ENCODE results near the gene MCRS1. TPM values are rescaled to one million over a fixed set of nuclear protein-coding genes. Genes with fewer than 3 reads are reported as not detected.

The MCRS1 gene
- total RNA-seq, 1 experiment from 2014 or later = 28.6 TPM

DNA sequence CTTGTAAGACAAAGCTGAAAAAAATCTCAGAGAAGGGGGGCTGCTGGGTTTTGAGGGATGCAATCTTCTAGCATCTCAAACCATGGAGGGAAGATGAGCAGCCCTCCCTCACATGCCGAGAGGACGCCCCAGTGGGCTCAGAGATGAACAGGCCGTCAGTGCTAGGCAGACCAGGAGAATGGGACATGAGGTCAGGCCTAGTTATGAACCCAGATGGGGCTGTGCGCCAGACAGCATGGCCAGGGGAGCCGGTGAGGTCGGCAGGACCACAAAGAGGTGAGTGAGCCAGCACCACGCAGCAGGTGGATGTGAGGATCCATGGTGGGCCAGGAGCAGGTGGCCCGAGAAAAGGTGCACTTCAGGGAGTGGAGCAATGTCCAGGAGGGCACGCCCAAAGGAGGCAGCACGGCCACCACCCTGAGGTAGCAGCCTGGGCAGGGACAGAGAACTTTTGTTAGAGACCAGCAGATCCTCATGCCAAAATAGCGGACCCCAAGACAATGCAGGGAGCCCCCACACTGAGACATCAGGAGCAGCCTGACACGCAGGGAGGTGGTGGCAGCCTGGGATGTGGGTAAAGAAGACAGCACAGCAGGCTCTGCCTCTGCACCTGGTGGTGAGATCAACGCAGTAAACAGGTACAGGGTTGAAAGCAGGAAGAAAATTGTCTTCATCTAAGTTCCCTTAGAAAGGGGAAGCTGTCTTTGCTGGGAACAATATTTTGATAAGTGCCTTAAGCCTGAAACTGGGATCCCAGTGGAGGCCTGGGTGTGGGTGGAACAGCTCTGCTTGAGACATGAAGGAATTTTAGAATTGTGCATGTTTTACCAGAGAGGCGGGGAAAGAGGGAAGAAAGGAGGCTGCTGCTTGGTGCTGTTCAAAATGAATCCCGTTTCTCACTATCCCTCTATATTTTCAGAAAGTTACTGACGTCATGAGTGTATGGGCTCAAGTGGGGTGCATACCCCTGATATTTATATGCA lies 17.8 kb upstream of the MCRS1 start:
- H3K4me1 ChIP-seq (ENCODE audit: low read length) = 0 out of 2 replicates have a peak, but pooled peaks cover 2% of the 10 kb centered on the region
- no peak overlapping the region for H3K9ac ChIP-seq (ENCODE audit: low read length)
- peaks cover 8% of the 10 kb centered on the region for H3K36me3 ChIP-seq (ENCODE audit: insufficient read depth, low read length)
- H3K9me2 ChIP-seq (replicated peaks; ENCODE audit: insufficient read depth, low read length) = no peaks in the 10 kb centered on the region
- no peak overlapping the region for H3K27ac ChIP-seq (ENCODE audit: low read length)
- peaks cover 9% of the 10 kb centered on the region; the same call in 1 of the 2 replicates for H3K79me2 ChIP-seq (ENCODE audit: low read length)
- no peak overlapping the region for H2AFZ ChIP-seq (ENCODE audit: low read length)
- H3K4me3 ChIP-seq (ENCODE audit: low read length) = no peak overlapping the region
- no peak overlapping the region for H3K4me2 ChIP-seq (ENCODE audit: low read depth, low read length, poor library complexity, severe bottlenecking)
- H3K9me3 ChIP-seq (ENCODE audit: low read length) = no peaks in the 10 kb centered on the region
- no peaks in the 10 kb centered on the region for H4K20me1 ChIP-seq (ENCODE audit: insufficient read depth, low read depth, low read length)
- no peaks in the 10 kb centered on the region for H3K27me3 ChIP-seq (ENCODE audit: low read length)
- DNase-seq = no peak

DNA sequence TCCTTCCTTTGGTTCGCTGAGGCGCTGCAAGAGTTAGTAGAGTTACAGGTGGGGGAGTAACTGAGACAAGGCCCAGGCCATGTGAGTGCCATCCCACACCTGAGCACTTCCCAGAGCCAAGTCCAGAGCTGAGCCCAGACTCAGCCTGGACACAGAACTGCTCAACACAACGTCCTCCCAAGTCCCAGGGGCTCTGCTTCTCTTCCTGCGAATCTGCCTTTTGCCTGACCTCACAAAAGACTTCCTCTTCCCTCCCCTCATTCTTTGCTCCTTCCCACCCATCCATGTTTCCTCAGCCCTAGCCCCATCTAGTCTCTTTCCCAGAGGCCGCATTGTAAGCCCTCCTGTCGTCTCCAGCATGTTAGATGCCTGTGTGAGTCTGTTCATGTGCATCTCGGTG lies 16.6 kb upstream of the MCRS1 start:
- H3K4me3 ChIP-seq (ENCODE audit: low read length) = no peak overlapping the region
- no peaks in the 10 kb centered on the region; the same call in 1 of the 2 replicates for H3K36me3 ChIP-seq (ENCODE audit: insufficient read depth, low read length)
- DNase-seq = no peak
- no peaks in the 10 kb centered on the region for H3K27me3 ChIP-seq (ENCODE audit: low read length)
- no peaks in the 10 kb centered on the region for H3K9me2 ChIP-seq (replicated peaks; ENCODE audit: insufficient read depth, low read length)
- H3K9ac ChIP-seq (ENCODE audit: low read length) = no peak overlapping the region
- H2AFZ ChIP-seq (ENCODE audit: low read length) = no peak overlapping the region
- H3K79me2 ChIP-seq (ENCODE audit: low read length) = peaks cover 13% of the 10 kb centered on the region; the same call in 1 of the 2 replicates
- no peak overlapping the region for H3K27ac ChIP-seq (ENCODE audit: low read length)
- H3K9me3 ChIP-seq (ENCODE audit: low read length) = no peaks in the 10 kb centered on the region
- H4K20me1 ChIP-seq (ENCODE audit: insufficient read depth, low read depth, low read length) = no peaks in the 10 kb centered on the region
- no peak overlapping the region for H3K4me2 ChIP-seq (ENCODE audit: low read depth, low read length, poor library complexity, severe bottlenecking)
- H3K4me1 ChIP-seq (ENCODE audit: low read length) = peaks cover 6% of the 10 kb centered on the region; the same call in 1 of the 2 replicates

DNA sequence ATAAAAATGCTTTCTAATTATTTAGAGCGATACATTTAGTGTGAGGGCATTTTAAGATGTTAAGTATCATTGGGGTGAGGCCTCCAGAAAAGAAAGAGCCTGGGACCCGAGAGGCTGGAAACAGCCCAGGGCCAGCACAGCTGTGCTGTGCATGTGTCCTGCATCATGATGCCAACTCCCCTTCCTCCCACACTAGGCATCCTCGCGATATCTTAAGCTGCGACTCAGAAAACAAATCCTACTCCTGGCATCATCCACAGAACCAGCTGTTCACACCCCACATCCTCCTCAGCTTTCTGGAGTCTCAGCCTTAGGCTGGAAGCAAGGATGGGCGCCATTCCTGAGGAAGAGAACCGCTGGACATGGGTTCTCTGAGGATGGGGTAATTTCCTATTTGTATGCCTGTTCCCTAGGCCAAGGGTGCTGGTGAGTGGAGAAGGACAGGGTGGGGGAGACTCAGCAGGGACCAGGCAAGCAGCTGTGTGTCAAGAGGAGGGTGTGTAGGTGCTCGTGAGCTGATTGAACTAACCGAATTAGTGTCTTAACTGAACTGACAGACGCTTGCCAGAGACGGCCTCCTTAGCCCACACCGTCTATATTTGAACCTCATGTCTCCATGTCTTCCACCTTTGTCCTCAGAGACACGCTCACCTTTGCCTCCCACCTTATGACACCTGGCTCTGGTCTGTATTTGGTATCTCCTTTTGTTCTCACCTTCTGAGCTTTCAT lies 15.6 kb upstream of the MCRS1 start:
- no peak overlapping the region for H3K4me3 ChIP-seq (ENCODE audit: low read length)

DNA sequence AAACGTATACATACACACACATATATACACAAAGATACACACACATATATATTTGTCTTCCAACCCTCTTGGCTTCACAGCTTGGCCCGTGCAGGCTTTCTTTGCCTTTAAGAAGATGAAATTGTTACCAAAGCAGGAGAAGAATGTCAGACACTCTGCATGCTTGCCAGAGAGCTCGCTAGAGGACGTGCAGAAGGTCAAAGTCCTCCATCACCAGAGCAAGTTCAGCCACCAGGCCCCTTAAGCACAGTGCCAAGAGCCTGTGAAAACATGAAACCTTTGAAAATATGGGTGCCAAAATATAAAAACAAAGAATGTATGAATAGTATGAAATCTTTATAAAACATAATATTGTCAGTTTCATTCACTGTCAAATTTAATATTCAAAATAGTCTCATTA lies 14.9 kb upstream of the MCRS1 start:
- Histone ChIP-seq H3K4me3 (ENCODE audit: low read length) (no peak overlapping the region), H3K4me1 (ENCODE audit: low read length) (peaks cover 6% of the 10 kb centered on the region; the same call in 1 of the 2 replicates), H3K79me2 (ENCODE audit: low read length) (peaks cover 17% of the 10 kb centered on the region; the same call in 1 of the 2 replicates), H2AFZ (ENCODE audit: low read length) (no peak overlapping the region), H3K4me2 (ENCODE audit: low read depth, low read length, poor library complexity, severe bottlenecking) (no peak overlapping the region), H3K9me2 (replicated peaks; ENCODE audit: insufficient read depth, low read length) (no peaks in the 10 kb centered on the region), H3K27me3 (ENCODE audit: low read length) (no peaks in the 10 kb centered on the region), H4K20me1 (ENCODE audit: insufficient read depth, low read depth, low read length) (no peaks in the 10 kb centered on the region), H3K9me3 (ENCODE audit: low read length) (no peaks in the 10 kb centered on the region), H3K36me3 (ENCODE audit: insufficient read depth, low read length) (no peaks in the 10 kb centered on the region; the same call in 1 of the 2 replicates), H3K9ac (ENCODE audit: low read length) (no peak overlapping the region), H3K27ac (ENCODE audit: low read length) (no peak overlapping the region)
- DNase-seq = no peak

More for the DNA sequence above, 15.6 kb upstream of the MCRS1 start:
- H3K4me1 ChIP-seq (ENCODE audit: low read length) = peaks cover 6% of the 10 kb centered on the region; the same call in 1 of the 2 replicates
- no peaks in the 10 kb centered on the region for H3K9me2 ChIP-seq (replicated peaks; ENCODE audit: insufficient read depth, low read length)
- H3K27me3 ChIP-seq (ENCODE audit: low read length) = no peaks in the 10 kb centered on the region
- H3K4me2 ChIP-seq (ENCODE audit: low read depth, low read length, poor library complexity, severe bottlenecking) = no peak overlapping the region
- H3K9me3 ChIP-seq (ENCODE audit: low read length) = no peaks in the 10 kb centered on the region
- H3K79me2 ChIP-seq (ENCODE audit: low read length) = peaks cover 13% of the 10 kb centered on the region; the same call in 1 of the 2 replicates
- no peaks in the 10 kb centered on the region; the same call in 1 of the 2 replicates for H3K36me3 ChIP-seq (ENCODE audit: insufficient read depth, low read length)
- H3K27ac ChIP-seq (ENCODE audit: low read length) = no peak overlapping the region
- DNase-seq = no peak
- no peaks in the 10 kb centered on the region for H4K20me1 ChIP-seq (ENCODE audit: insufficient read depth, low read depth, low read length)
- no peak overlapping the region for H3K9ac ChIP-seq (ENCODE audit: low read length)
- H2AFZ ChIP-seq (ENCODE audit: low read length) = no peak overlapping the region

DNA sequence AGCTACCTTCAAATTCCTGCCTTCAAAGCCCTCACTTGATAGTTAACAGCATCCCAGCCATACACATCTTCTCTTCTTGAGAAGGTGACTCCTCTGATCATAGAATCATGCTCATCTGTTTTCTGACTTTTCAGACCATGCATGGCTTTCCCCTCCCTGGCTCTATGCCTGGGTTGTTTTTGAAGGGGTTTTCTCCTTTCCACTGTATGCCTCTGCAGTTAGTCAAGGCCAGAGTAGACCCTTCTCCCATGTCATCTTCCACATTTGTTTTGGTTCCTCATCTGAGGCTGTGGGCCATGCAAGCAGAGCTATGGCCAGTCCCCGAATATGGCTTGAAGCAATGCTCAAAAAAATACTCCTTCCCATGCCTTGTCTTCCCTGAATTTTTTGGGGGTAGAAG lies 14.3 kb upstream of the MCRS1 start:
- H3K9me2 ChIP-seq (replicated peaks; ENCODE audit: insufficient read depth, low read length) = no peaks in the 10 kb centered on the region
- H3K79me2 ChIP-seq (ENCODE audit: low read length) = peaks cover 17% of the 10 kb centered on the region; the same call in 1 of the 2 replicates
- no peak for DNase-seq
- H3K4me2 ChIP-seq (ENCODE audit: low read depth, low read length, poor library complexity, severe bottlenecking) = no peak overlapping the region
- no peaks in the 10 kb centered on the region for H3K9me3 ChIP-seq (ENCODE audit: low read length)
- no peaks in the 10 kb centered on the region for H4K20me1 ChIP-seq (ENCODE audit: insufficient read depth, low read depth, low read length)
- H3K4me1 ChIP-seq (ENCODE audit: low read length) = peaks cover 6% of the 10 kb centered on the region; the same call in 1 of the 2 replicates
- no peak overlapping the region for H2AFZ ChIP-seq (ENCODE audit: low read length)
- H3K9ac ChIP-seq (ENCODE audit: low read length) = no peak overlapping the region
- H3K4me3 ChIP-seq (ENCODE audit: low read length) = no peak overlapping the region
- H3K27me3 ChIP-seq (ENCODE audit: low read length) = no peaks in the 10 kb centered on the region
- H3K27ac ChIP-seq (ENCODE audit: low read length) = no peak overlapping the region
- no peaks in the 10 kb centered on the region; the same call in 1 of the 2 replicates for H3K36me3 ChIP-seq (ENCODE audit: insufficient read depth, low read length)

DNA sequence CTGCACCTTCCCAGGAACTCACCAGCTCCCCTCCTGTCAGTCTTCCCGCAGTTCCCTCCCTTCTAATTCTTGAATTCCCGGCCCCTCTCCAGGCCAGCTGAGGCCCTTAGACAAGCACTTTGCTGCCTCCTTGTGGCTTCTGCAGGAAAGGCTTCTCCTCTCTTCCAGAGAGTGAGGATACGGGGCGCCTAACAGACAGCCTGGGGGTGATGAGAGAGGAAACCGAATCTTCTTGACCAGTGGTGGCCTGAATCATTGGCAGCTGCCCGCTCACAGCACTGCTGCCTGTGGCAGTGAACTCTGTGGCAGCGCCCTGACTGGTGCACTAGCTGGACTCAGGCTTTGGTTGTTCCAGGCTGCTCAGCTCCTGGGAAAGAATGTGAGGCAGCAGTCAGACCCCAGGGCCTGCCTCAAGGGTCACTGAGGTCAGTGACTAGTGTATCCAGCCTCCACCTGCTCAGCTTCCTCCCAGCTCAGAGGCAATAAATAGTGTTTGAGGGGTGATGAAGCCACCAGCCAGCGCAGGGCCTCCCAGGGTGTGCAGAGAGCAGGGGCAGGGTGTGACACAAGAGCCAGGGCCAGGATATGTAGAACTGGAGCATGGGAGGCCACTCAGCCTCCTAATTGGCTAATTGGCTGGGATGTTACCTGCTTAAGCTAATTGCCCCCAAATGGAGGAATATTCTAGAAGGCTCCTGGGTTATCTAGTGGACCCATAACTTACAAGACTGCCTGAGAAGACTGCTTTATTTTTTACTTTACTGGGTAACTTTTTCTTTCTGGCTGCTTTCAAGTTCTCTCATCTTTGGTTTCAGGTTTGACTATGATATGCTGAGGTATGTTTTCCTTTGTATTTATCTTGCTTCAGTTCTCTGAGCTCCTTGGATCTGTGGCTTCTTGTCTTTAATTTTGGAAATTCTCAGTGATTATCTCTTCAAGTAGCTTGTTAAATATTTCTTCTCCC lies 12.9 kb upstream of the MCRS1 start:
- H3K9me2 ChIP-seq (replicated peaks; ENCODE audit: insufficient read depth, low read length) = no peaks in the 10 kb centered on the region
- H3K27ac ChIP-seq (ENCODE audit: low read length) = no peak overlapping the region
- H3K36me3 ChIP-seq (ENCODE audit: insufficient read depth, low read length) = no peaks in the 10 kb centered on the region; the same call in 1 of the 2 replicates
- H3K9me3 ChIP-seq (ENCODE audit: low read length) = no peaks in the 10 kb centered on the region
- H4K20me1 ChIP-seq (ENCODE audit: insufficient read depth, low read depth, low read length) = no peaks in the 10 kb centered on the region
- H2AFZ ChIP-seq (ENCODE audit: low read length) = no peak overlapping the region
- DNase-seq = peak; percentile 80
- no peak overlapping the region for H3K4me3 ChIP-seq (ENCODE audit: low read length)
- H3K4me1 ChIP-seq (ENCODE audit: low read length) = peaks cover 6% of the 10 kb centered on the region; the same call in 1 of the 2 replicates
- no peak overlapping the region for H3K9ac ChIP-seq (ENCODE audit: low read length)
- peaks cover 17% of the 10 kb centered on the region; the same call in 1 of the 2 replicates for H3K79me2 ChIP-seq (ENCODE audit: low read length)
- H3K27me3 ChIP-seq (ENCODE audit: low read length) = no peaks in the 10 kb centered on the region
- H3K4me2 ChIP-seq (ENCODE audit: low read depth, low read length, poor library complexity, severe bottlenecking) = no peak overlapping the region

DNA sequence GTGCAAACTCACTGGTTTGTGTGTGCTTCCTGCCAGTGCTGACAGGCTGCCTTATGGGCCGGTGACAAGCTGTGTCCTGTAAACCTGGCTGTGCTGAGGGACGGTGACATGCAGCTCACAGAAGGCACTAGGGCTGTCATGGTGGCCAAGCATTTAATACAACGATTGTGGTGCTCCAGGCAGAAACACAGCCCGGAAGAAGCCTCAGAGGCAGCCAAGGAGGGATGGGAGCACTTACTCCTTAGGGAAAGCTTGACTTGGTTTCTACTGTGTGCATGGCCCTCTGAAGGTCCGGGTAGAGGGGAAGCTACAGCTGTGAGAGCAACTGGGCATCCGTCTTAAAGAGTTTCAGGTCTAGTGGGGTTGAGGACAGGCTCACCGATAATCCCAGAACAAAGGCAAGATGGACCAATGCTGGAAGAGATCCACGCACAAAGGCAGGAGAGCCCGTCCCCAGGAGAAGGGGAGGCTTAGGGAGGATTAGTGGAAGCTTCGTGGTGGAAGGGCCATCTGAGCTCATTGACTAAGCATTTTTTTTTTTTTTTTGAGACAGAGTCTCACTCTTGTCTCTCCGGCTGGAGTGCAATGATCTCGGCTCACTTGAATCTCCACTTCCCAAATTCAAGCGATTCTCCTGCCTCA lies 10.7 kb upstream of the MCRS1 start:
- Histone ChIP-seq H3K27ac (ENCODE audit: low read length) (no peak overlapping the region), H4K20me1 (ENCODE audit: insufficient read depth, low read depth, low read length) (no peaks in the 10 kb centered on the region), H3K79me2 (ENCODE audit: low read length) (peaks cover 18% of the 10 kb centered on the region), H3K4me3 (ENCODE audit: low read length) (no peak overlapping the region), H3K27me3 (ENCODE audit: low read length) (no peaks in the 10 kb centered on the region), H3K4me2 (ENCODE audit: low read depth, low read length, poor library complexity, severe bottlenecking) (no peak overlapping the region), H2AFZ (ENCODE audit: low read length) (no peak overlapping the region), H3K9me2 (replicated peaks; ENCODE audit: insufficient read depth, low read length) (no peaks in the 10 kb centered on the region), H3K9ac (ENCODE audit: low read length) (no peak overlapping the region), H3K9me3 (ENCODE audit: low read length) (no peaks in the 10 kb centered on the region), H3K4me1 (ENCODE audit: low read length) (peaks cover 6% of the 10 kb centered on the region; the same call in 1 of the 2 replicates), H3K36me3 (ENCODE audit: insufficient read depth, low read length) (peaks cover 6% of the 10 kb centered on the region; the same call in 1 of the 2 replicates)
- no peak for DNase-seq
